Heart right ventricle (tissue), 16 donors: ENCODE results near the gene VPREB3. TPM values are rescaled to one million over a fixed set of nuclear protein-coding genes. Genes with fewer than 3 reads are reported as not detected.

Experiments used
- ATAC-seq, 8 donors: fragments of 200-7000 bp; cut with Tn5 transposase; one replicate each; pipeline ENCODE4 v1.9.1; 2020; ENCODE audit warnings: mild to moderate bottlenecking in 8 of 8, moderate library complexity in 8 of 8, moderate number of reproducible peaks in 1 of 8
- DNase-seq, 2 donors: peaks; one replicate each; pipeline ENCODE4 v3.0.0-alpha.2; 2020
- H3K27ac ChIP-seq, 10 donors: fragments of 200-600 bp; sonication (generic) in 2 of 10; one replicate each; pipeline versions ENCODE4 v1.5.0 to v1.8.0; 2020 to 2022; ENCODE audit warnings: mild to moderate bottlenecking in 3 of 10
- H3K27me3 ChIP-seq, 7 donors: fragments of 200-600 bp; one replicate each; pipeline ENCODE4 v1.8.0; 2021 to 2022; ENCODE audit warnings: mild to moderate bottlenecking in 2 of 7
- H3K36me3 ChIP-seq, 9 donors: fragments of 200-600 bp; sonication (generic) in 1 of 9; one replicate each; pipeline versions ENCODE4 v1.5.0 to v1.8.0; 2020 to 2022; ENCODE audit warnings: mild to moderate bottlenecking in 2 of 9
- H3K4me1 ChIP-seq, 9 donors: fragments of 200-600 bp; sonication (generic) in 1 of 9; one replicate each; pipeline versions ENCODE4 v1.5.0 to v1.8.0; 2020 to 2022; ENCODE audit warnings: mild to moderate bottlenecking in 4 of 9
- H3K4me3 ChIP-seq, 10 donors: fragments of 200-600 bp; sonication (generic) in 2 of 10; one replicate each; pipeline versions ENCODE4 v1.5.0 to v1.8.0; 2020 to 2022; ENCODE audit warnings: mild to moderate bottlenecking in 7 of 10, moderate library complexity in 2 of 10
- H3K9me3 ChIP-seq, 11 donors: fragments of 200-600 bp in 10 of 11; sonication (generic) in 2 of 11; one replicate each; pipeline versions ENCODE4 v1.5.0 to v1.8.0; 2013 to 2022; ENCODE audit warnings: mild to moderate bottlenecking in 2 of 11, control low read depth in 1 of 11, moderate library complexity in 1 of 11
- WGBS, 2 donors: extraction: QIAGEN DNeasy Blood & Tissue Kit; methylation state at CpG; one replicate each; pipeline ENCODE4 v1.1.7; 2013; ENCODE audit warnings: inconsistent platforms in 1 of 2; 5-methylcytosine and 5-hydroxymethylcytosine counted together
- intact Hi-C, 10 donors: fragments of 100-400 bp; cut with DNase I; formaldehyde crosslinking; loops; one replicate each; pipeline versions ENCODE4 v1.11.1 to v1.14.2; 2022
- polyA plus RNA-seq, 2 donors: library from polyadenylated mRNA; stranded (reverse); fragments of 200-250 nt; gene quantifications; one replicate each; pipeline ENCODE4 v1.2.3, GENCODE V29; 2013
- total RNA-seq, 10 donors: library from RNA; stranded (reverse); fragmentation: NEBNext Ultra II Directional in 3 of 10; extraction: Animal tissue kit (Norgen Biotek cat#: 25700) in 3 of 10; gene quantifications; one replicate each; pipeline versions ENCODE4 v1.2.1 to v1.2.4, GENCODE V29; 2021 to 2023
- TF ChIP-seq, protein P1 (sequence below), 9 donors: fragments of 200-600 bp; sonication (generic) in 2 of 9; IDR thresholded peaks; one replicate each; pipeline versions ENCODE4 v1.5.0 to v1.8.0; 2021 to 2022; ENCODE audit warnings: antibody characterized with exemption in 9 of 9, mild to moderate bottlenecking in 5 of 9, moderate library complexity in 1 of 9
- donor health status: Arrhythmogenic right ventricular cardiomyopathy.
- donor health status: ischemic (EF 13 %, LVEDD 7.1; RV severe dilation, severe dysfunction).
- donor health status: healthy with polysubstance abuse.
- donor health status: DM: no; HTN: yes; CAD: no.
- donor health status: DM: no; HTN: no; CAD: no.
- donor health status: ischemic (EF 25% LVEDD 6.9; RV normal size, moderate dysfunction).
- donor health status: ischemic (EF 25% LVEDD 5.7; RV mildly dilated, moderate dysfunction).
- donor health status: healthy.
- donor health status: DM: yes; HTN: yes; CAD: no.
- donor health status: Ischemic cardiomyopathy.
- donor health status: ischemic (EF 35%, LVEDD 5.7; RV mildly dilated, moderate dysfunction).
- donor health status: nonischemic (EF 11% LVEDD 7.7; RV severe dilation, severe dysfunction).
- donor health status: DM: yes; HTN: yes; CAD: no.
- donor health status: PGD.
- donor health status: ischemic (EF 29% LVEDD 5.4; RV normal size, mild dysfunction).
- donor health status: nonischemic (EF 23%, LVEDD 6.1; RV moderate dilation, normal function).

The VPREB3 gene
- total and polyA plus RNA-seq, 12 donors, result 0.56 to 2.5 (median 0.96) TPM; not detected in 4

DNA sequence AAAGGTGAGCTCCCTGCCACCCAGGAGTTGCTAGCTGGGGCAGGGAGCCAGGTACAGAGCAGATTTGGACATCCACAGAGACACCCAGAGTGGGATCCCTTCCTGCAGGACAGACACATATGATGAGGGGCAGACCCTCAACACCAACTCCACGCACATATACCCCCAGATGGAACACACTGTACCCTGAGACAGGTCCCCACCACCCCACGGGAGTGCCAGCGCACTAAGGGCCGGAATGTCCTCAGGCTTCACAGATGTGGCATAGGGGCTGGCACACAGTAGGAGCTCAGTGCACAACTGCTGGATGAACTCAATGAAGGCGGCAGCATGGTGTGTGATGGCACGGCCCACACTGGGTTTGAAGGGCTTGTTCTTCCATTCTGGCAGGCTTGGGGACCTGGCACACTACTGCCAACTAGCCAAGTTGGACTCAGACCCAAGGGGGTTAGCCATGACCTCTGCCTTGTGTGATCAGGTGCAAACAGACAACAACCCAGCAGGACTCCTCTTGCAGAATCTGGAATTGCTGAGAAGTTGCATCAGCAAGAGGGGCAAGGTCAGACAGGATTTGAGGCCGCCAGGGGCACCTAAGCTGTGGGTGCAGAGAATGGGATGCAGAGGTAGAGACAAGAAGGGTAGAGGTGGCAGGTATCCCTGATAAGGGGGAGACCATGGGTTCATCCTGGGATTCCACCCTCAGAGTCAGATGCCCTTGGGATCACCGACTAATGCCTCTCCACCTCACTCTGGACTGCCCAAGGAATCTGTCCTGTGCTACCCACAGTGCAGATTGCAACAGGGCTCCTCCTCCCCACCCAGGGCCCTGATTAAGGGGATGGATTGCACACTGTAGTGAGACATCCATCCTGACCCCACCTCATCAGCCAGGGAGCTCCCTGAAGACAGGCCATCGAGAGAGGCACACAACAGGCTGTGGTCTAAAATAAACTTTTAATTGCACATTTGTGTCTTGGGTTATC is 11.0 kb upstream of the VPREB3 start:
- H3K9me3 ChIP-seq, result no peaks in the 10 kb centered on the region
- peaks cover 0 to 16% (median 0%) of the 10 kb centered on the region in 9 donors for H3K36me3 ChIP-seq
- WGBS, 2 donors, result 66 to 69% methylated on average over 9 of the region's 9 CpGs
- intact Hi-C loops, result loop anchor here in 9 of 10 donors (5.0 to 10.0 kb wide), 3 partner anchors 82 to 220 kb away; no protein-coding TSS in a partner anchor
- peaks cover 6 to 57% (median 46%) of the 10 kb centered on the region in 9 donors for H3K4me1 ChIP-seq
- peak overlapping the region in 5 of 10 donors; percentile 36 to 94 (median 86) for H3K27ac ChIP-seq
- peak overlapping the region in 9 of 10 donors; percentile 58 to 78 (median 67) for H3K4me3 ChIP-seq
- no peaks in the 10 kb centered on the region for H3K27me3 ChIP-seq
- no peak for DNase-seq
- TF ChIP-seq, protein P1, sequence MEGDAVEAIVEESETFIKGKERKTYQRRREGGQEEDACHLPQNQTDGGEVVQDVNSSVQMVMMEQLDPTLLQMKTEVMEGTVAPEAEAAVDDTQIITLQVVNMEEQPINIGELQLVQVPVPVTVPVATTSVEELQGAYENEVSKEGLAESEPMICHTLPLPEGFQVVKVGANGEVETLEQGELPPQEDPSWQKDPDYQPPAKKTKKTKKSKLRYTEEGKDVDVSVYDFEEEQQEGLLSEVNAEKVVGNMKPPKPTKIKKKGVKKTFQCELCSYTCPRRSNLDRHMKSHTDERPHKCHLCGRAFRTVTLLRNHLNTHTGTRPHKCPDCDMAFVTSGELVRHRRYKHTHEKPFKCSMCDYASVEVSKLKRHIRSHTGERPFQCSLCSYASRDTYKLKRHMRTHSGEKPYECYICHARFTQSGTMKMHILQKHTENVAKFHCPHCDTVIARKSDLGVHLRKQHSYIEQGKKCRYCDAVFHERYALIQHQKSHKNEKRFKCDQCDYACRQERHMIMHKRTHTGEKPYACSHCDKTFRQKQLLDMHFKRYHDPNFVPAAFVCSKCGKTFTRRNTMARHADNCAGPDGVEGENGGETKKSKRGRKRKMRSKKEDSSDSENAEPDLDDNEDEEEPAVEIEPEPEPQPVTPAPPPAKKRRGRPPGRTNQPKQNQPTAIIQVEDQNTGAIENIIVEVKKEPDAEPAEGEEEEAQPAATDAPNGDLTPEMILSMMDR (IDR thresholded peaks at IDR 0.05), result no peak
- no peak for ATAC-seq

DNA sequence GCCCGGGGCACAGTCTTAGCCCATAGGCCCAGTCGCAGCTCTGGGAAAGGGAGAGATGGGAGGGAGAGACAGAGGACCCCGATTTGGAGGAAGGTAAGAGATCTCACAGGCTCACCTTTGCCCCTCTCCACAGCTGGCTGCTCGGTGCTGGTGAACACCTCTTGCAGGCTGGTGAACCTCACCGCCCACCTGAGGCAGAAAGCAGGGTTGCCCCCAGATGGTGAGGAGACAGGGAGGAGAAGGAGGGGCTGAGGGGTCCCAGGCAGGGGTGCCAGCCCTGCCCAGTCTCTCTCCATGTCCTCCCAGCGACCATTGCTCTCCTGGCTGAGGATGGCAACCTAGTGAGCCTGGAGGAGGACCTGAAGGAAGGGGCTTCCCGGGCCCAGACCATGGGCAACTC is 9.7 kb upstream of the VPREB3 start:
- H3K27me3 ChIP-seq, result no peaks in the 10 kb centered on the region
- intact Hi-C loops, result loop anchor here in 3 of 10 donors (10.0 kb wide), 2 partner anchors 139 to 219 kb away; no protein-coding TSS in a partner anchor
- peaks cover 0 to 16% (median 0%) of the 10 kb centered on the region in 9 donors for H3K36me3 ChIP-seq
- H3K4me1 ChIP-seq, result peaks cover 6 to 52% (median 44%) of the 10 kb centered on the region in 9 donors
- ATAC-seq (no peak), DNase-seq (no peak)
- TF ChIP-seq, protein P1 (IDR thresholded peaks at IDR 0.05), result no peak
- H3K9me3 ChIP-seq, result no peaks in the 10 kb centered on the region
- peak overlapping the region in 2 of 10 donors; percentile 17 to 34 for H3K4me3 ChIP-seq
- 56 to 69% methylated on average over 6 to 7 of the region's 7 CpGs for WGBS, 2 donors
- H3K27ac ChIP-seq, result no peak overlapping the region

DNA sequence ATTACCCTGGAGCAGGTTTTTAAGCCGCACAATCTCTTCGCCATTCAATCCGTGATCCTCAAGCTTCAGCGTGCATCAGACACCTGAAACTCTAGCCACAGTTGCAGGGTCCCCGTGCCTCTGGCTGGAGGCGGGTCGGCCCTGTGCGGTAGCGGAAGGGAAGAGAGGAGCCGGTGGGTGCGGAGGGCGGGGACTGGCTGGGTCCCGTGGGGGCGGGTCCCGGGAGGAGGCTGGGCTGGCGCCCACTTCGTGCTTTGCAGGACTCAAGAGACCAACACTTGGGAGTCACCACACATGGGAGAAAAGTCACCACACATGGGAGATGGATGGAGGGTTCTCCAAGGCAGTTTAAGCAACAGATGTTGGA is 9.3 kb upstream of the VPREB3 start:
- Histone ChIP-seq H3K27ac (peak overlapping the region in 1 of 10 donors; percentile 30), H3K4me3 (peak overlapping the region in 4 of 10 donors; percentile 14 to 34 (median 24)), H3K27me3 (no peaks in the 10 kb centered on the region), H3K36me3 (peaks cover 0 to 16% (median 0%) of the 10 kb centered on the region in 9 donors), H3K4me1 (peaks cover 4 to 48% (median 41%) of the 10 kb centered on the region in 9 donors), H3K9me3 (no peaks in the 10 kb centered on the region)
- DNase-seq, result peak in 1 of 2 donors; percentile 59
- intact Hi-C loops, result loop anchor here in 3 of 10 donors (10.0 kb wide), 2 partner anchors 139 to 219 kb away; no protein-coding TSS in a partner anchor
- TF ChIP-seq, protein P1 (IDR thresholded peaks at IDR 0.05), result no peak
- ATAC-seq, result no peak
- 16 to 26% methylated on average over 17 of the region's 17 CpGs for WGBS, 2 donors

DNA sequence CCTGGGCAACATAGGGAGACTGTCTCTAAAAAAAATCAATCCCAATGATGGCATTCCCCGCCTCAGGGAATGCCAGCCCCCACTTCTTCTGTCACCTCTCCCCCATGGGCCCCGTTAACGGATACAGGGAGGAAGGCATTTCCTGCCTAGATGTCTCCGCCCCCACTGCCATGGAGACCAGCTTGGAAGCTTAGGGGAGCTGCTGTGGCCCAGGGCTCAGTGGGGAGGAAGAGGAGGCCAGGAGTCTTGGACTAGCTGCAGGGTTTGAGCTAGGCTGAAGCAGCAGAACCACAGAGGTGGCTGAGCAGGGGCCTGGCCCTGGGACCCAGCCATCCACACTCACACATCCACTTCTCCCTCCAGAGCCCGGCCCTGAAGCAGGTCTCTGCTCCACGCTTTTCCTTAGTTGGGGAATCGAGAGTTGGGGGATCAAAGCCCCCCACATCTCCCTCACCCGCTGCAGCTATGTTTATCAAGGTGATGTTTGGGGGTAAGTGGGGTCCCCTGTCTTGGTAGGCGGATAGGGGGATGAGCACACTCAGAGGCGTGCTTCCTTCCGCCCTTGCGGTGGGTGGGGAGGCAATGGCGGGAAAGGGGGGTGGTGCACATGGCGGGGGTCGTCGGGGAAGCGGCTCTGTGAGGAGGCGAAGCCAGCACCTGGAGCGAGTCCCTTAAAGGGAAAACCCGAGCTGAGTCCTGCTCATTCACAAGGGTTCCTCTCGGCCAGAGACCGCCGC is 8.8 kb upstream of the VPREB3 start, which contains the start of gene C22orf15:
C22orf15 (plus strand) TSS at position 149 of the 737 bp plus-strand sequence; CDS start at position 466, 317 bp downstream.
- ATAC-seq (peak in 1 of 8 donors; percentile 4), DNase-seq (no peak)
- intact Hi-C loops, result loop anchor here in 3 of 10 donors (10.0 kb wide), 2 partner anchors 138 to 218 kb away; no protein-coding TSS in a partner anchor
- Histone ChIP-seq H3K4me3 (peak within 1 kb of the TSS in 4 of 10 donors; percentile 14 to 34 (median 24)), H3K36me3 (peaks cover 0 to 16% (median 0%) of the 10 kb centered on the region in 9 donors), H3K27me3 (no peaks in the 10 kb centered on the region), H3K4me1 (peaks cover 2 to 43% (median 37%) of the 10 kb centered on the region in 9 donors), H3K27ac (peak within 1 kb of the TSS in 2 of 10 donors; percentile 6 to 30), H3K9me3 (no peaks in the 10 kb centered on the region)
- WGBS, 2 donors, result 39 to 43% methylated on average over 23 of the region's 23 CpGs
- TF ChIP-seq, protein P1 (IDR thresholded peaks at IDR 0.05), result no peak
